Esophagus squamous epithelium (tissue), 5 donors: ENCODE data around the gene GRAMD4. TPM values are rescaled to one million over a fixed set of nuclear protein-coding genes. Genes with fewer than 3 reads are reported as not detected.

ENCODE experiments used
- DNase-seq: peaks from one replicate; lab custom pipeline; 2025; lab: John Stamatoyannopoulos, UW
- H3K27ac ChIP-seq, 4 donors: fragments of 200-600 bp; sonication (generic); one replicate each; pipeline ENCODE4 v1.5.1; 2016 to 2019; ENCODE audit warnings: mild to moderate bottlenecking in 1 of 4
- H3K27me3 ChIP-seq, 4 donors: fragments of 200-600 bp; sonication (generic); 1 replicate in 3 of 4; 2 replicates in 1 of 4; pipeline versions ENCODE4 v1.5.1 to v1.6.0; 2017 to 2021; ENCODE audit warnings: antibody characterized with exemption in 1 of 4
- H3K36me3 ChIP-seq, 3 donors: fragments of 200-600 bp; sonication (generic); one replicate each; pipeline ENCODE4 v1.5.1; 2016 to 2019
- H3K4me1 ChIP-seq, 3 donors: fragments of 200-600 bp; sonication (generic); one replicate each; pipeline ENCODE4 v1.5.1; 2017 to 2019
- H3K4me3 ChIP-seq, 4 donors: fragments of 200-600 bp; sonication (generic); 1 replicate in 3 of 4; 2 replicates in 1 of 4; pipeline ENCODE4 v1.5.1; 2016 to 2019; ENCODE audit warnings: mild to moderate bottlenecking in 2 of 4, moderate library complexity in 1 of 4
- H3K9me3 ChIP-seq, 3 donors: fragments of 200-600 bp; sonication (generic); one replicate each; pipeline ENCODE4 v1.5.1; 2016 to 2019
- CTCF ChIP-seq, 6 experiments: fragments of 450-650 bp in 4 of 6; fragments of 200-600 bp in 2 of 6; sonication (generic) in 2 of 6; IDR thresholded peaks; one replicate each; pipeline ENCODE4 v1.5.1; 2016 to 2019; ENCODE audit warnings: antibody characterized with exemption in 6 of 6, mild to moderate bottlenecking in 4 of 6, moderate library complexity in 4 of 6
- POLR2A ChIP-seq, 4 donors: fragments of 450-650 bp; IDR thresholded peaks; one replicate each; pipeline ENCODE4 v1.6.1; 2017; ENCODE audit warnings: antibody characterized with exemption in 4 of 4, mild to moderate bottlenecking in 4 of 4, moderate library complexity in 3 of 4
- WGBS, 2 donors: methylation state at CpG; one replicate each; pipeline ENCODE4 v1.1.5; 2018; 5-methylcytosine and 5-hydroxymethylcytosine counted together
- intact Hi-C: fragments of 100-400 bp; cut with DNase I; formaldehyde crosslinking; loops from one replicate; pipeline ENCODE4 v1.15.0; 2022
- total RNA-seq, 4 donors: library from RNA; depleted of rRNA; stranded (reverse); fragments of >200 nt; gene quantifications; one replicate each; pipeline ENCODE4 v1.1.0, GENCODE V29; 2016
- donor health status: DM: yes; HTN: yes; CAD: no.

The GRAMD4 gene
- total RNA-seq, 4 donors from 2014 or later, result 27.0 to 122 (median 33.3) TPM

- no peak for TF ChIP-seq CTCF (IDR thresholded peaks at IDR 0.05)
- no peak for TF ChIP-seq POLR2A (IDR thresholded peaks at IDR 0.05)
- H3K4me1 ChIP-seq, result peaks cover 0 to 21% (median 0%) of the 10 kb centered on the region in 3 donors
- H3K36me3 ChIP-seq, result peaks cover 0 to 84% (median 12%) of the 10 kb centered on the region in 3 donors
- H3K4me3 ChIP-seq, result no peak overlapping the region
- 48 to 66% methylated on average over 4 of the region's 4 CpGs for WGBS, 2 donors
- intact Hi-C loops, result no loop called here
- no peaks in the 10 kb centered on the region for H3K27me3 ChIP-seq
- H3K9me3 ChIP-seq, result no peaks in the 10 kb centered on the region
- no peak for DNase-seq
- peak overlapping the region in 1 of 4 donors; percentile 36 for H3K27ac ChIP-seq
Measured at GRCh38 chr22:46714550-46714949, 94.4 kb downstream of the GRAMD4 start.

- DNase-seq, result no peak
- TF ChIP-seq CTCF (IDR thresholded peaks at IDR 0.05) (no peak), POLR2A (IDR thresholded peaks at IDR 0.05) (no peak)
- Histone ChIP-seq H3K9me3 (no peaks in the 10 kb centered on the region), H3K4me3 (no peak overlapping the region), H3K27ac (no peak overlapping the region), H3K4me1 (peaks cover 0 to 33% (median 19%) of the 10 kb centered on the region in 3 donors), H3K36me3 (peaks cover 0 to 80% (median 21%) of the 10 kb centered on the region in 3 donors), H3K27me3 (no peaks in the 10 kb centered on the region)
- WGBS, 2 donors, result 91 to 94% methylated on average over 10 to 11 of the region's 11 CpGs
- intact Hi-C loops, result no loop called here
Measured at GRCh38 chr22:46719921-46720320, 99.7 kb downstream of the GRAMD4 start.

GRCh38 chr22:46721501-46722085, 101.4 kb downstream of the GRAMD4 start:
- no peaks in the 10 kb centered on the region for H3K27me3 ChIP-seq
- no peak for TF ChIP-seq CTCF (IDR thresholded peaks at IDR 0.05)
- no peak for TF ChIP-seq POLR2A (IDR thresholded peaks at IDR 0.05)
- DNase-seq, result no peak

GRCh38 chr22:46723882-46724281, 103.7 kb downstream of the GRAMD4 start:
- Histone ChIP-seq H3K36me3 (peaks cover 0 to 72% (median 19%) of the 10 kb centered on the region in 3 donors), H3K4me3 (no peak overlapping the region), H3K27me3 (no peaks in the 10 kb centered on the region), H3K9me3 (no peaks in the 10 kb centered on the region), H3K27ac (no peak overlapping the region), H3K4me1 (peaks cover 8 to 72% (median 42%) of the 10 kb centered on the region in 3 donors)
- DNase-seq, result no peak
- TF ChIP-seq POLR2A (IDR thresholded peaks at IDR 0.05) (no peak), CTCF (IDR thresholded peaks at IDR 0.05) (no peak)
- WGBS, 2 donors, result 92 to 94% methylated on average over 8 to 9 of the region's 9 CpGs
- intact Hi-C loops, result no loop called here

More at GRCh38 chr22:46721501-46722085, 101.4 kb downstream of the GRAMD4 start:
- Histone ChIP-seq H3K27ac (peak overlapping the region in 3 of 4 donors; percentile 5 to 42 (median 39)), H3K4me1 (peaks cover 6 to 50% (median 26%) of the 10 kb centered on the region in 3 donors), H3K4me3 (no peak overlapping the region), H3K36me3 (peaks cover 0 to 75% (median 21%) of the 10 kb centered on the region in 3 donors), H3K9me3 (no peaks in the 10 kb centered on the region)
- intact Hi-C loops, result no loop called here
- 47 to 49% methylated on average over 14 to 16 of the region's 16 CpGs for WGBS, 2 donors

- WGBS, 2 donors, result 83 to 100% methylated on average over 7 to 8 of the region's 18 CpGs
- Histone ChIP-seq H3K36me3 (peaks cover 0 to 68% (median 8%) of the 10 kb centered on the region in 3 donors), H3K27me3 (no peaks in the 10 kb centered on the region), H3K4me3 (no peak overlapping the region), H3K9me3 (no peaks in the 10 kb centered on the region), H3K4me1 (peaks cover 8 to 84% (median 48%) of the 10 kb centered on the region in 3 donors), H3K27ac (no peak overlapping the region)
- DNase-seq, result no peak
- intact Hi-C loops, result no loop called here
- TF ChIP-seq POLR2A (IDR thresholded peaks at IDR 0.05), result no peak
- no peak for TF ChIP-seq CTCF (IDR thresholded peaks at IDR 0.05)
Measured at GRCh38 chr22:46725096-46725495, 104.9 kb downstream of the GRAMD4 start.
